Measurements from ENCODE around the gene UBE2S. TPM values are rescaled to one million over a fixed set of nuclear protein-coding genes. Genes with fewer than 3 reads are reported as not detected.

The UBE2S gene
- total and polyA plus RNA-seq, 2 of the 8 experiments (the other 6 are each of a cell fraction or from before 2014, with no cell fraction given), result 398 to 530 TPM

- no peak overlapping the region for H3K14ac ChIP-seq (ENCODE audit: insufficient read length)
- no peak overlapping the region for H2BK5ac ChIP-seq (ENCODE audit: low read depth, low read length)
- peak overlapping the region; percentile 64 to 98 (median 80) for H3K4me3 ChIP-seq (ENCODE audit: extremely low read depth in 1 of 4, insufficient read depth in 2 of 4, low read depth in 3 of 4, low read length in 4 of 4)
- H4K91ac ChIP-seq (replicated peaks; ENCODE audit: insufficient read length, low read length), result no peak overlapping the region
- peaks cover 0 to 4% (median 1%) of the 10 kb centered on the region in 4 experiments; a peak in 2 of 7 replicates for H3K27me3 ChIP-seq (replicated peaks in 1 of 4; ENCODE audit: control insufficient read depth in 3 of 4, extremely low read depth in 1 of 4, insufficient read depth in 3 of 4, low read length in 3 of 4)
- H3K4me2 ChIP-seq (ENCODE audit: insufficient read depth in 1 of 2, low read depth in 2 of 2, low read length in 2 of 2), result peak overlapping the region; percentile 88 to 99
- no peak overlapping the region for H3K18ac ChIP-seq (ENCODE audit: extremely low read depth, low read length)
- no peak for FAIRE-seq
- TF ChIP-seq POLR2AphosphoS5 (IDR thresholded peaks at IDR 0.05; ENCODE audit: low read depth, low read length) (peak; percentile 40; the same call in 1 of the 2 replicates), SRF (IDR thresholded peaks at IDR 0.05; ENCODE audit: low read depth, low read length) (no peak)
- H3K27ac ChIP-seq (ENCODE audit: low read depth, low read length), result no peak overlapping the region
- H3K23me2 ChIP-seq (ENCODE audit: low read depth, low read length), result peaks cover 13% of the 10 kb centered on the region
- H4K5ac ChIP-seq (ENCODE audit: insufficient read length, low read depth, low read length), result no peak overlapping the region
- no peak overlapping the region for H2AFZ ChIP-seq (ENCODE audit: low read length)
- no peak overlapping the region for H2BK120ac ChIP-seq (replicated peaks; ENCODE audit: low read depth, low read length)
- H4K20me1 ChIP-seq (replicated peaks in 1 of 2; ENCODE audit: control insufficient read depth in 1 of 2, insufficient read depth in 2 of 2, low read length in 2 of 2), result peaks cover 37 to 38% of the 10 kb centered on the region in 2 experiments
- peaks cover 15% of the 10 kb centered on the region for H3K79me1 ChIP-seq (ENCODE audit: low read depth, low read length)
- no peak overlapping the region for H2AK5ac ChIP-seq (ENCODE audit: low read depth, low read length)
- H3K4ac ChIP-seq (replicated peaks; ENCODE audit: insufficient read length, low read depth, low read length), result no peak overlapping the region
- no peak overlapping the region for H2BK20ac ChIP-seq (ENCODE audit: low read length)
- POLR2A ChIA-PET (ENCODE audit: partially characterized antibody), result interaction anchor here (0.6 to 34.6 kb wide), 31 partner anchors 6 to 986 kb away, joined by 3 to 874 read pairs (median 8); partner anchors contain the start of genes COX6B2, PPP6R1, RPL28 and SHISA7
- H3K23ac ChIP-seq (ENCODE audit: insufficient read length), result no peak overlapping the region
- WGBS, 2 experiments (ENCODE audit: extremely low coverage in 1 of 2, insufficient coverage in 1 of 2, insufficient read length in 1 of 2, insufficient replicate concordance in 2 of 2, low coverage in 1 of 2, low lambda C conversion rate in 2 of 2, missing lambda C conversion rate in 1 of 2), result 91% methylated on average over 14 of the region's 14 CpGs; no CpG with 5 or more reads in 1 of the 2 experiments
- H3K9ac ChIP-seq (replicated peaks in 1 of 4; ENCODE audit: extremely low read depth in 1 of 4, low read depth in 3 of 4, low read length in 3 of 4), result peak overlapping the region in 1 of 4 experiments; percentile 2; a peak in 2 of 7 replicates
- no peaks in the 10 kb centered on the region; a peak in 1 of 4 replicates for H3K9me3 ChIP-seq (ENCODE audit: insufficient read depth in 2 of 2, low read depth in 1 of 2, low read length in 1 of 2)
- H2BK12ac ChIP-seq (ENCODE audit: low read depth, low read length), result no peak overlapping the region
- peaks cover 12 to 33% of the 10 kb centered on the region in 2 experiments for H3K79me2 ChIP-seq (ENCODE audit: control insufficient read depth in 1 of 2, insufficient read depth in 2 of 2, low read length in 2 of 2)
- H2BK15ac ChIP-seq (ENCODE audit: low read length), result no peak overlapping the region
- CTCF ChIA-PET (ENCODE audit: partially characterized antibody), result interaction anchor here (0.8 to 2.2 kb wide), 4 partner anchors 13 to 115 kb away, joined by 3 to 8 read pairs (median 3); partner anchors contain the start of gene TMEM238
- H3K4me1 ChIP-seq (replicated peaks in 1 of 4; ENCODE audit: control insufficient read depth in 3 of 4, insufficient read depth in 4 of 4, low read length in 3 of 4), result peaks cover 0 to 20% (median 13%) of the 10 kb centered on the region in 4 experiments; a peak in 6 of 7 replicates
- no peak overlapping the region for H3K56ac ChIP-seq (replicated peaks; ENCODE audit: insufficient read length, low read depth, low read length)
- no peak for DNase-seq (ENCODE audit: low read depth in 1 of 2, low spot score in 2 of 2)
- no peak overlapping the region for H4K8ac ChIP-seq (ENCODE audit: extremely low read depth, insufficient read depth, low read length)
- H3K36me3 ChIP-seq (ENCODE audit: control insufficient read depth in 2 of 4, insufficient read depth in 4 of 4, low read length in 3 of 4), result peaks cover 22 to 52% (median 44%) of the 10 kb centered on the region in 4 experiments
These were observed 1.3 kb downstream of the UBE2S start for GRCh38 chr19:55406091-55406825.

Measured in H1 (cell line).